ENCODE results near the gene STXBP4.

Gene STXBP4

GRCh38 chr17:54972406-54973138 lies 4.0 kb downstream of the STXBP4 start:
- no peak for DNase-seq

- no peak for DNase-seq
Measured at GRCh38 chr17:54974759-54975158, 6.2 kb downstream of the STXBP4 start.

GRCh38 chr17:54976316-54976715 lies 7.8 kb downstream of the STXBP4 start:
- DNase-seq = no peak

- no peak for DNase-seq
Measured at GRCh38 chr17:54977744-54978143, 9.2 kb downstream of the STXBP4 start.

- DNase-seq = no peak
Measured at GRCh38 chr17:54979657-54980056, 11.1 kb downstream of the STXBP4 start.

- DNase-seq = no peak
Measured at GRCh38 chr17:54980375-54980774, 11.8 kb downstream of the STXBP4 start.

GRCh38 chr17:54982399-54982798 lies 13.8 kb downstream of the STXBP4 start:
- DNase-seq = no peak

GRCh38 chr17:54983260-54983659 lies 14.7 kb downstream of the STXBP4 start:
- DNase-seq = no peak

- no peak for DNase-seq
Measured at GRCh38 chr17:54985476-54985875, 16.9 kb downstream of the STXBP4 start.

GRCh38 chr17:54990118-54990517 lies 21.6 kb downstream of the STXBP4 start:
- no peak for DNase-seq

GRCh38 chr17:54991567-54991966 lies 23.0 kb downstream of the STXBP4 start:
- DNase-seq = no peak

GRCh38 chr17:54992797-54993639 lies 24.5 kb downstream of the STXBP4 start:
- peak; percentile 11 for DNase-seq

GRCh38 chr17:54996441-54996840 lies 27.9 kb downstream of the STXBP4 start:
- DNase-seq = no peak

- DNase-seq = no peak
Measured at GRCh38 chr17:55002458-55002857, 33.9 kb downstream of the STXBP4 start.

- no peak for DNase-seq
Measured at GRCh38 chr17:55004484-55004883, 35.9 kb downstream of the STXBP4 start.

- DNase-seq = peak; percentile 7
Measured at GRCh38 chr17:55005520-55005919, 37.0 kb downstream of the STXBP4 start.

- peak; percentile 55 for DNase-seq
Measured at GRCh38 chr17:55023626-55024025, 55.1 kb downstream of the STXBP4 start.

- no peak for DNase-seq
Measured at GRCh38 chr17:55037828-55038227, 69.3 kb downstream of the STXBP4 start.

- no peak for DNase-seq
Measured at GRCh38 chr17:55038291-55038690, 69.7 kb downstream of the STXBP4 start.

- no peak for DNase-seq
Measured at GRCh38 chr17:55040611-55041010, 72.0 kb downstream of the STXBP4 start.

- DNase-seq = no peak
Measured at GRCh38 chr17:55053855-55054254, 85.3 kb downstream of the STXBP4 start.

GRCh38 chr17:55054429-55054828 lies 85.9 kb downstream of the STXBP4 start:
- DNase-seq = no peak

GRCh38 chr17:55056526-55056925 lies 88.0 kb downstream of the STXBP4 start:
- peak; percentile 21 for DNase-seq

- DNase-seq = no peak
Measured at GRCh38 chr17:55057184-55057583, 88.6 kb downstream of the STXBP4 start.
